GM23338 (cell line): ENCODE measurements around the gene ZNF860. TPM values are rescaled to one million over a fixed set of nuclear protein-coding genes. Genes with fewer than 3 reads are reported as not detected.

Source experiments
- ATAC-seq: fragments of 200-7000 bp; cut with Tn5 transposase; 3 replicates; pipeline ENCODE4 v1.9.1; 2020
- DNase-seq: peaks from one replicate; pipeline ENCODE4 v3.0.0-alpha.2; 2015; ENCODE audit warnings: low spot score
- H2AFZ ChIP-seq: fragments of 200-600 bp; sonication (generic); 2 replicates; pipeline ENCODE4 v1.8.0; 2016; ENCODE audit warnings: antibody characterized with exemption, mild to moderate bottlenecking, moderate library complexity
- H3F3A ChIP-seq: fragments of 200-600 bp; sonication (generic); replicated peaks from 2 replicates; pipeline ENCODE4 v1.8.0; 2017; ENCODE audit warnings: antibody characterized with exemption, mixed run types, low read depth
- H3K27ac ChIP-seq: fragments of 200-600 bp; sonication (generic); 2 replicates; pipeline ENCODE4 v1.6.1; 2016; ENCODE audit warnings: low read depth
- H3K27me3 ChIP-seq: fragments of 200-600 bp; sonication (generic); 2 replicates; pipeline ENCODE4 v1.8.0; 2016; ENCODE audit warnings: mild to moderate bottlenecking, mixed run types, moderate library complexity; ENCODE audit not compliant: insufficient read depth
- H3K36me3 ChIP-seq: fragments of 200-600 bp; sonication (generic); 2 replicates; pipeline ENCODE4 v1.8.0; 2016; ENCODE audit warnings: mild to moderate bottlenecking; ENCODE audit not compliant: insufficient read depth
- H3K4me1 ChIP-seq: fragments of 200-600 bp; sonication (generic); 2 replicates; pipeline ENCODE4 v1.8.0; 2016; ENCODE audit warnings: mild to moderate bottlenecking, moderate library complexity; ENCODE audit not compliant: insufficient read depth
- H3K4me2 ChIP-seq: fragments of 200-600 bp; sonication (generic); 2 replicates; pipeline ENCODE4 v1.7.1; 2017; ENCODE audit warnings: mixed run types
- H3K4me3 ChIP-seq: fragments of 200-600 bp; sonication (generic); 2 replicates; pipeline ENCODE4 v1.6.1; 2016; ENCODE audit warnings: mixed run types
- H3K79me2 ChIP-seq: fragments of 200-600 bp; sonication (generic); replicated peaks from 2 replicates; pipeline ENCODE4 v1.8.0; 2017; ENCODE audit warnings: mild to moderate bottlenecking; ENCODE audit not compliant: insufficient read depth
- H3K9me2 ChIP-seq: fragments of 200-600 bp; sonication (generic); 2 replicates; pipeline ENCODE4 v1.8.0; 2017; ENCODE audit not compliant: insufficient read depth
- H4K20me1 ChIP-seq: fragments of 200-600 bp; sonication (generic); replicated peaks from 2 replicates; pipeline ENCODE4 v1.8.0; 2017; ENCODE audit warnings: mild to moderate bottlenecking; ENCODE audit not compliant: insufficient read depth
- H3K27ac Mint-ChIP-seq: 2 replicates; pipeline ENCODE4 v1.8.0; 2020; ENCODE audit warnings: inconsistent platforms, mild to moderate bottlenecking, moderate library complexity, mixed read lengths
- H3K27me3 Mint-ChIP-seq: 3 replicates; pipeline ENCODE4 v1.8.0; 2022; ENCODE audit warnings: low read depth, mild to moderate bottlenecking, moderate library complexity, mixed read lengths, inconsistent platforms; ENCODE audit not compliant: insufficient read depth, poor library complexity
- H3K36me3 Mint-ChIP-seq: 3 replicates; pipeline ENCODE4 v1.8.0; 2021; ENCODE audit warnings: low read depth, mild to moderate bottlenecking, inconsistent platforms, moderate library complexity, mixed read lengths
- H3K4me1 Mint-ChIP-seq: 3 replicates; pipeline ENCODE4 v1.8.0; 2020; ENCODE audit warnings: mild to moderate bottlenecking, inconsistent platforms, mixed read lengths
- H3K4me3 Mint-ChIP-seq: 3 replicates; pipeline ENCODE4 v1.8.0; 2021; ENCODE audit warnings: moderate library complexity, mild to moderate bottlenecking, inconsistent platforms, mixed read lengths
- H3K9me3 Mint-ChIP-seq: 3 replicates; pipeline ENCODE4 v1.8.0; 2020; ENCODE audit warnings: moderate library complexity, mild to moderate bottlenecking, inconsistent platforms, mixed read lengths
- CREB1 ChIP-seq: fragments of 250-450 bp; sonication (Bioruptor Pico); IDR thresholded peaks from 2 replicates; pipeline ENCODE4 v1.5.0; 2020; ENCODE audit warnings: low read depth, mild to moderate bottlenecking, moderate library complexity
- EZH2 ChIP-seq: fragments of 200-600 bp; sonication (generic); IDR thresholded peaks from one replicate; pipeline ENCODE4 v1.8.0; 2017; ENCODE audit warnings: antibody characterized with exemption, mild to moderate bottlenecking, low read depth; ENCODE audit not compliant: unreplicated experiment
- EZH2phosphoT487 ChIP-seq: fragments of 200-600 bp; sonication (generic); IDR thresholded peaks from one replicate; pipeline ENCODE4 v1.8.1; 2018; ENCODE audit warnings: antibody characterized with exemption; ENCODE audit not compliant: unreplicated experiment
- JUNB ChIP-seq: IDR thresholded peaks from one replicate; pipeline ENCODE4 v1.6.1; 2016; ENCODE audit warnings: antibody characterized with exemption; ENCODE audit not compliant: unreplicated experiment
- NANOG ChIP-seq: IDR thresholded peaks from 2 replicates; pipeline ENCODE4 v1.6.1; 2016; ENCODE audit warnings: antibody characterized with exemption, borderline replicate concordance
- POLR2AphosphoS5 ChIP-seq: IDR thresholded peaks from 2 replicates; pipeline ENCODE4 v1.6.1; 2016; ENCODE audit warnings: antibody characterized with exemption, low read depth
- STAT1 ChIP-seq: IDR thresholded peaks from one replicate; pipeline ENCODE4 v1.6.1; 2016; ENCODE audit warnings: antibody characterized with exemption; ENCODE audit not compliant: unreplicated experiment
- ZNF114 ChIP-seq: fragments of 250-450 bp; sonication (Bioruptor Pico); IDR thresholded peaks from 2 replicates; pipeline ENCODE4 v1.5.0; 2020; ENCODE audit warnings: mild to moderate bottlenecking, moderate library complexity
- ZNF331 ChIP-seq: fragments of 250-450 bp; sonication (Bioruptor Pico); IDR thresholded peaks from 2 replicates; pipeline ENCODE4 v1.5.0; 2020; ENCODE audit warnings: low read depth, mild to moderate bottlenecking, moderate library complexity
- polyA plus RNA-seq: library from polyadenylated mRNA; unstranded; fragments of >200 nt; fragmentation: Nextera tagmentation; extraction: Ambion mirVana; gene quantifications from 2 replicates; pipeline ENCODE4 v1.2.1, GENCODE V29; 2016
- total RNA-seq: library from RNA; depleted of rRNA; stranded (reverse); fragments of >200 nt; shearing (Covaris generic); gene quantifications from 2 replicates; pipeline ENCODE4 v1.2.3, GENCODE V29; 2014
- TF ChIP-seq, protein P1 (sequence below): fragments of 250-450 bp; sonication (Bioruptor Pico); IDR thresholded peaks from 2 replicates; pipeline ENCODE4 v1.5.0; 2020; ENCODE audit warnings: mild to moderate bottlenecking, moderate library complexity
- TF ChIP-seq, protein P2 (sequence below): IDR thresholded peaks from 2 replicates; pipeline ENCODE4 v1.6.1; 2016; ENCODE audit warnings: antibody characterized with exemption
- TF ChIP-seq, protein P3 (sequence below): IDR thresholded peaks from one replicate; pipeline ENCODE4 v1.6.1; 2018; ENCODE audit warnings: antibody characterized with exemption; ENCODE audit not compliant: unreplicated experiment
- TF ChIP-seq, protein P4 (sequence below), 2 experiments: fragments of 200-600 bp in 1 of 2; sonication (generic) in 1 of 2; conservative IDR thresholded peaks; 2 replicates each; pipeline versions ENCODE4 v1.5.1 to v1.6.1; 2016 to 2017; ENCODE audit warnings: antibody characterized with exemption in 2 of 2, low read depth in 2 of 2, mild to moderate bottlenecking in 2 of 2, moderate library complexity in 1 of 2

The ZNF860 gene
- total and polyA plus RNA-seq, 2 experiments from 2014 or later, result 5.2 to 12.4 TPM

DNA sequence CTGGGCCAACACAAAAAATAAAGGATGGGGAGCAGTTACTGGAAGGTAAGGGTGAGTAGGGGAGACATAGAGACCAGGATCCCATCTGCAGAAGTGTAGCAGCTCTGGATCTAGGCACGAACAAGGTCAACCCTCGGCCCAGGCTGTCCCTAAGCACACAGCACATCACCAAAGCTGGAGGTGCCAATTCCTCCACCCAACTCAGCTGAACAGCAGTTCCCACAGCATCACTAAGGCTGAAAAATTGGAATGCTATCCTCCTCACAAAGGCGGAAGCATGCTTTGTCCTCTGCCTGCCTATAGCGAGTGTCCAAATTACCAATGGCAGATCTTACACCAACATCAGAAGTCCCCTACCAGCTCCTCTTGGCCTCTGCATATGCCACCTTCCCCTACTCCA, 34.4 kb upstream of the ZNF860 start (continued):
- TF ChIP-seq CREB1 (CRISPR knock-in tag), result no peak

DNA sequence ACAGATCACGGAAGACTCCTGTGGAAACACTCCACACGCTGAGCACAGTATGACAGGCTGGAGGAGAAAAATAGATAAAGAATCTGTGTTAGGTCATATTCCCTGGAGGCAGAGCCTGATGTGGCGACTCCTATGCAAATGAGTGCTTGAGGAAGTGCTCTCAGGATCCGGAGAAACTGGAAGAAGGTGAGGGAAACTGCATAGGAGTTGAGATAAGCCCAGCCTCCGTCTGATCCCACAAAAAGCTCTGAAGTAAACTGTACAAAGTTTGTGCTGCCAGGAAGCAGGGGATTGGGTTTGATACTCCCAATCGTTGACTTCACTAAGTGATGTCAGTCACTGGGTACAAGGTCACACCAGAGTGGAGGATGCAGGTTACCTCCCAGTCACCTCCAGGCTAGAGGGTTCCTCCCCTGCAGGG, 33.9 kb upstream of the ZNF860 start:
- Mint-ChIP-seq H3K4me1 (peaks cover 49% of the 10 kb centered on the region), H3K27ac (peak overlapping the region; percentile 20; the same call in 1 of the 2 replicates), H3K4me3 (no peak overlapping the region; the same call in 2 of the 3 replicates), H3K9me3 (peaks cover 9% of the 10 kb centered on the region), H3K27me3 (peaks cover 3% of the 10 kb centered on the region), H3K36me3 (peaks cover 33% of the 10 kb centered on the region)
- Histone ChIP-seq H3K9me2 (no peaks in the 10 kb centered on the region), H3F3A (no peaks in the 10 kb centered on the region), H3K27ac (no peak overlapping the region), H2AFZ (no peak overlapping the region), H3K36me3 (no peaks in the 10 kb centered on the region), H3K4me3 (no peak overlapping the region), H3K27me3 (no peaks in the 10 kb centered on the region), H4K20me1 (peaks cover 25% of the 10 kb centered on the region), H3K4me2 (peak overlapping the region; percentile 2; the same call in 1 of the 2 replicates), H3K4me1 (peaks cover 61% of the 10 kb centered on the region), H3K79me2 (peaks cover 100% of the 10 kb centered on the region)
- ATAC-seq, result no peak; the same call in 2 of the 3 replicates
- no peak for TF ChIP-seq CREB1 (CRISPR knock-in tag)
- no peak for TF ChIP-seq STAT1
- TF ChIP-seq, protein P1, sequence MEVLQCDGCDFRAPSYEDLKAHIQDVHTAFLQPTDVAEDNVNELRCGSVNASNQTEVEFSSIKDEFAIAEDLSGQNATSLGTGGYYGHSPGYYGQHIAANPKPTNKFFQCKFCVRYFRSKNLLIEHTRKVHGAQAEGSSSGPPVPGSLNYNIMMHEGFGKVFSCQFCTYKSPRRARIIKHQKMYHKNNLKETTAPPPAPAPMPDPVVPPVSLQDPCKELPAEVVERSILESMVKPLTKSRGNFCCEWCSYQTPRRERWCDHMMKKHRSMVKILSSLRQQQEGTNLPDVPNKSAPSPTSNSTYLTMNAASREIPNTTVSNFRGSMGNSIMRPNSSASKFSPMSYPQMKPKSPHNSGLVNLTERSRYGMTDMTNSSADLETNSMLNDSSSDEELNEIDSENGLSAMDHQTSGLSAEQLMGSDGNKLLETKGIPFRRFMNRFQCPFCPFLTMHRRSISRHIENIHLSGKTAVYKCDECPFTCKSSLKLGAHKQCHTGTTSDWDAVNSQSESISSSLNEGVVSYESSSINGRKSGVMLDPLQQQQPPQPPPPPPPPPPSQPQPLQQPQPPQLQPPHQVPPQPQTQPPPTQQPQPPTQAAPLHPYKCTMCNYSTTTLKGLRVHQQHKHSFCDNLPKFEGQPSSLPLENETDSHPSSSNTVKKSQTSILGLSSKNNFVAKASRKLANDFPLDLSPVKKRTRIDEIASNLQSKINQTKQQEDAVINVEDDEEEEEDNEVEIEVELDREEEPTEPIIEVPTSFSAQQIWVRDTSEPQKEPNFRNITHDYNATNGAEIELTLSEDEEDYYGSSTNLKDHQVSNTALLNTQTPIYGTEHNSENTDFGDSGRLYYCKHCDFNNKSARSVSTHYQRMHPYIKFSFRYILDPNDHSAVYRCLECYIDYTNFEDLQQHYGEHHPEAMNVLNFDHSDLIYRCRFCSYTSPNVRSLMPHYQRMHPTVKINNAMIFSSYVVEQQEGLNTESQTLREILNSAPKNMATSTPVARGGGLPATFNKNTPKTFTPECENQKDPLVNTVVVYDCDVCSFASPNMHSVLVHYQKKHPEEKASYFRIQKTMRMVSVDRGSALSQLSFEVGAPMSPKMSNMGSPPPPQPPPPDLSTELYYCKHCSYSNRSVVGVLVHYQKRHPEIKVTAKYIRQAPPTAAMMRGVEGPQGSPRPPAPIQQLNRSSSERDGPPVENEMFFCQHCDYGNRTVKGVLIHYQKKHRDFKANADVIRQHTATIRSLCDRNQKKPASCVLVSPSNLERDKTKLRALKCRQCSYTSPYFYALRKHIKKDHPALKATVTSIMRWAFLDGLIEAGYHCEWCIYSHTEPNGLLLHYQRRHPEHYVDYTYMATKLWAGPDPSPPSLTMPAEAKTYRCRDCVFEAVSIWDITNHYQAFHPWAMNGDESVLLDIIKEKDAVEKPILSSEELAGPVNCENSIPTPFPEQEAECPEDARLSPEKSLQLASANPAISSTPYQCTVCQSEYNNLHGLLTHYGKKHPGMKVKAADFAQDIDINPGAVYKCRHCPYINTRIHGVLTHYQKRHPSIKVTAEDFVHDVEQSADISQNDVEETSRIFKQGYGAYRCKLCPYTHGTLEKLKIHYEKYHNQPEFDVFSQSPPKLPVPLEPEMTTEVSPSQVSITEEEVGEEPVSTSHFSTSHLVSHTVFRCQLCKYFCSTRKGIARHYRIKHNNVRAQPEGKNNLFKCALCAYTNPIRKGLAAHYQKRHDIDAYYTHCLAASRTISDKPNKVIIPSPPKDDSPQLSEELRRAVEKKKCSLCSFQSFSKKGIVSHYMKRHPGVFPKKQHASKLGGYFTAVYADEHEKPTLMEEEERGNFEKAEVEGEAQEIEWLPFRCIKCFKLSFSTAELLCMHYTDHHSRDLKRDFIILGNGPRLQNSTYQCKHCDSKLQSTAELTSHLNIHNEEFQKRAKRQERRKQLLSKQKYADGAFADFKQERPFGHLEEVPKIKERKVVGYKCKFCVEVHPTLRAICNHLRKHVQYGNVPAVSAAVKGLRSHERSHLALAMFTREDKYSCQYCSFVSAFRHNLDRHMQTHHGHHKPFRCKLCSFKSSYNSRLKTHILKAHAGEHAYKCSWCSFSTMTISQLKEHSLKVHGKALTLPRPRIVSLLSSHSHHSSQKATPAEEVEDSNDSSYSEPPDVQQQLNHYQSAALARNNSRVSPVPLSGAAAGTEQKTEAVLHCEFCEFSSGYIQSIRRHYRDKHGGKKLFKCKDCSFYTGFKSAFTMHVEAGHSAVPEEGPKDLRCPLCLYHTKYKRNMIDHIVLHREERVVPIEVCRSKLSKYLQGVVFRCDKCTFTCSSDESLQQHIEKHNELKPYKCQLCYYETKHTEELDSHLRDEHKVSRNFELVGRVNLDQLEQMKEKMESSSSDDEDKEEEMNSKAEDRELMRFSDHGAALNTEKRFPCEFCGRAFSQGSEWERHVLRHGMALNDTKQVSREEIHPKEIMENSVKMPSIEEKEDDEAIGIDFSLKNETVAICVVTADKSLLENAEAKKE (CRISPR knock-in tag), result no peak
- no peak for TF ChIP-seq ZNF331 (CRISPR knock-in tag)
- TF ChIP-seq, protein P2, sequence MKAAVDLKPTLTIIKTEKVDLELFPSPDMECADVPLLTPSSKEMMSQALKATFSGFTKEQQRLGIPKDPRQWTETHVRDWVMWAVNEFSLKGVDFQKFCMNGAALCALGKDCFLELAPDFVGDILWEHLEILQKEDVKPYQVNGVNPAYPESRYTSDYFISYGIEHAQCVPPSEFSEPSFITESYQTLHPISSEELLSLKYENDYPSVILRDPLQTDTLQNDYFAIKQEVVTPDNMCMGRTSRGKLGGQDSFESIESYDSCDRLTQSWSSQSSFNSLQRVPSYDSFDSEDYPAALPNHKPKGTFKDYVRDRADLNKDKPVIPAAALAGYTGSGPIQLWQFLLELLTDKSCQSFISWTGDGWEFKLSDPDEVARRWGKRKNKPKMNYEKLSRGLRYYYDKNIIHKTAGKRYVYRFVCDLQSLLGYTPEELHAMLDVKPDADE, result no peak
- TF ChIP-seq EZH2, result no peak
- TF ChIP-seq EZH2phosphoT487, result no peak
- no peak for TF ChIP-seq POLR2AphosphoS5
- no peak for TF ChIP-seq NANOG
- no peak for TF ChIP-seq ZNF114 (CRISPR knock-in tag)
- TF ChIP-seq, protein P3, sequence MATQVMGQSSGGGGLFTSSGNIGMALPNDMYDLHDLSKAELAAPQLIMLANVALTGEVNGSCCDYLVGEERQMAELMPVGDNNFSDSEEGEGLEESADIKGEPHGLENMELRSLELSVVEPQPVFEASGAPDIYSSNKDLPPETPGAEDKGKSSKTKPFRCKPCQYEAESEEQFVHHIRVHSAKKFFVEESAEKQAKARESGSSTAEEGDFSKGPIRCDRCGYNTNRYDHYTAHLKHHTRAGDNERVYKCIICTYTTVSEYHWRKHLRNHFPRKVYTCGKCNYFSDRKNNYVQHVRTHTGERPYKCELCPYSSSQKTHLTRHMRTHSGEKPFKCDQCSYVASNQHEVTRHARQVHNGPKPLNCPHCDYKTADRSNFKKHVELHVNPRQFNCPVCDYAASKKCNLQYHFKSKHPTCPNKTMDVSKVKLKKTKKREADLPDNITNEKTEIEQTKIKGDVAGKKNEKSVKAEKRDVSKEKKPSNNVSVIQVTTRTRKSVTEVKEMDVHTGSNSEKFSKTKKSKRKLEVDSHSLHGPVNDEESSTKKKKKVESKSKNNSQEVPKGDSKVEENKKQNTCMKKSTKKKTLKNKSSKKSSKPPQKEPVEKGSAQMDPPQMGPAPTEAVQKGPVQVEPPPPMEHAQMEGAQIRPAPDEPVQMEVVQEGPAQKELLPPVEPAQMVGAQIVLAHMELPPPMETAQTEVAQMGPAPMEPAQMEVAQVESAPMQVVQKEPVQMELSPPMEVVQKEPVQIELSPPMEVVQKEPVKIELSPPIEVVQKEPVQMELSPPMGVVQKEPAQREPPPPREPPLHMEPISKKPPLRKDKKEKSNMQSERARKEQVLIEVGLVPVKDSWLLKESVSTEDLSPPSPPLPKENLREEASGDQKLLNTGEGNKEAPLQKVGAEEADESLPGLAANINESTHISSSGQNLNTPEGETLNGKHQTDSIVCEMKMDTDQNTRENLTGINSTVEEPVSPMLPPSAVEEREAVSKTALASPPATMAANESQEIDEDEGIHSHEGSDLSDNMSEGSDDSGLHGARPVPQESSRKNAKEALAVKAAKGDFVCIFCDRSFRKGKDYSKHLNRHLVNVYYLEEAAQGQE, result no peak
- TF ChIP-seq, protein P4, sequence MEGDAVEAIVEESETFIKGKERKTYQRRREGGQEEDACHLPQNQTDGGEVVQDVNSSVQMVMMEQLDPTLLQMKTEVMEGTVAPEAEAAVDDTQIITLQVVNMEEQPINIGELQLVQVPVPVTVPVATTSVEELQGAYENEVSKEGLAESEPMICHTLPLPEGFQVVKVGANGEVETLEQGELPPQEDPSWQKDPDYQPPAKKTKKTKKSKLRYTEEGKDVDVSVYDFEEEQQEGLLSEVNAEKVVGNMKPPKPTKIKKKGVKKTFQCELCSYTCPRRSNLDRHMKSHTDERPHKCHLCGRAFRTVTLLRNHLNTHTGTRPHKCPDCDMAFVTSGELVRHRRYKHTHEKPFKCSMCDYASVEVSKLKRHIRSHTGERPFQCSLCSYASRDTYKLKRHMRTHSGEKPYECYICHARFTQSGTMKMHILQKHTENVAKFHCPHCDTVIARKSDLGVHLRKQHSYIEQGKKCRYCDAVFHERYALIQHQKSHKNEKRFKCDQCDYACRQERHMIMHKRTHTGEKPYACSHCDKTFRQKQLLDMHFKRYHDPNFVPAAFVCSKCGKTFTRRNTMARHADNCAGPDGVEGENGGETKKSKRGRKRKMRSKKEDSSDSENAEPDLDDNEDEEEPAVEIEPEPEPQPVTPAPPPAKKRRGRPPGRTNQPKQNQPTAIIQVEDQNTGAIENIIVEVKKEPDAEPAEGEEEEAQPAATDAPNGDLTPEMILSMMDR (conservative IDR thresholded peaks at IDR 0.05; ENCODE audit: low read depth in 2 of 2), result no peak
- TF ChIP-seq JUNB, result no peak
- DNase-seq, result no peak
